ENCODE measurements around the gene TRAPPC12. TPM values are rescaled to one million over a fixed set of nuclear protein-coding genes. Genes with fewer than 3 reads are reported as not detected.

Gene TRAPPC12
- total RNA-seq, 1 donor from 2014 or later, result 89.7 TPM

DNA sequence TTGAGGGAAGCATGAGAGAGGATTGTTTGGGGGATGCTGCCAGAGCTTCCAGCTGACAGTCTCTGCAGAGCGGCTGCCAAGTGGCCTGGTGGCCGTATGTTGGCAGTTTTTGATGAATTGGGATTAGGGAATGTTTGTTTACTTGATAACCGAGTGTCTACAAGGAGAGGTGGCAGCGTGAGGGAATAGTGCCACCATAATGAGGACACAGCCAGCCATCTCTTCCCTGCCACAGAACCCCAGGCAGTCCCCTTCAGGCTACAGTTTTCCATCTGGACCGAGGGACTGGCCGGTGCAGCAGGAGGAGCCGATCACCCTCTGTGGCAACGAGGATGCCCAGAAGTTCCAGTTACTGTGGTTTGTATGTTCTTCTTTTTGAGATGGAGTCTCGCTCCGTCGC is 55.2 kb downstream of the TRAPPC12 start:
- Mint-ChIP-seq H3K27me3 (ENCODE audit: unreplicated experiment) (no peaks in the 10 kb centered on the region), H3K36me3 (ENCODE audit: unreplicated experiment) (peaks cover 15% of the 10 kb centered on the region), H3K4me3 (ENCODE audit: unreplicated experiment) (no peak overlapping the region), H3K9me3 (ENCODE audit: unreplicated experiment) (no peaks in the 10 kb centered on the region), H3K27ac (ENCODE audit: unreplicated experiment) (no peak overlapping the region), H3K4me1 (ENCODE audit: unreplicated experiment) (no peaks in the 10 kb centered on the region)
- DNase-seq (ENCODE audit: extremely low spot score, unreplicated experiment), result no peak
- TF ChIP-seq, protein P1, sequence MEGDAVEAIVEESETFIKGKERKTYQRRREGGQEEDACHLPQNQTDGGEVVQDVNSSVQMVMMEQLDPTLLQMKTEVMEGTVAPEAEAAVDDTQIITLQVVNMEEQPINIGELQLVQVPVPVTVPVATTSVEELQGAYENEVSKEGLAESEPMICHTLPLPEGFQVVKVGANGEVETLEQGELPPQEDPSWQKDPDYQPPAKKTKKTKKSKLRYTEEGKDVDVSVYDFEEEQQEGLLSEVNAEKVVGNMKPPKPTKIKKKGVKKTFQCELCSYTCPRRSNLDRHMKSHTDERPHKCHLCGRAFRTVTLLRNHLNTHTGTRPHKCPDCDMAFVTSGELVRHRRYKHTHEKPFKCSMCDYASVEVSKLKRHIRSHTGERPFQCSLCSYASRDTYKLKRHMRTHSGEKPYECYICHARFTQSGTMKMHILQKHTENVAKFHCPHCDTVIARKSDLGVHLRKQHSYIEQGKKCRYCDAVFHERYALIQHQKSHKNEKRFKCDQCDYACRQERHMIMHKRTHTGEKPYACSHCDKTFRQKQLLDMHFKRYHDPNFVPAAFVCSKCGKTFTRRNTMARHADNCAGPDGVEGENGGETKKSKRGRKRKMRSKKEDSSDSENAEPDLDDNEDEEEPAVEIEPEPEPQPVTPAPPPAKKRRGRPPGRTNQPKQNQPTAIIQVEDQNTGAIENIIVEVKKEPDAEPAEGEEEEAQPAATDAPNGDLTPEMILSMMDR (IDR thresholded peaks at IDR 0.05), result no peak

DNA sequence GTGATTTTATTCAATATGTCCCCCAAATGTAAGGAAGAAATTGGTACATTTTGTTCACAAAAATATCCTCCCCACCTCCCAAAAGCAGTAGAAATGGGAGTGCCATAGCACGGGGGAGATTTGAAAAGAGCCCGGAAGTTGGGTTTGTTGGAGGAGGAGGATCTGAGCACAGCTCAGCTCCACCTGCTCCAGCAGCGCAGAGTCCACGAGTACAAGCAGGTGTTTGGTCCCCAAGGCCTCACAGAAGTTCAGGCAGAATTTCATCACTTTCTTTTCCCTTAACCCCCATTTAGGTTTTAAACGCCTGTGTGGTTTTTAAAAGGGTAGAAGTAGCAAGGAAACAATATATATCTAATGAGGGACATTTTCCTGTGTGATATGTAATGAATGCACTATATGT is 56.0 kb downstream of the TRAPPC12 start:
- no peaks in the 10 kb centered on the region for H3K27me3 Mint-ChIP-seq (ENCODE audit: unreplicated experiment)
- H3K9me3 Mint-ChIP-seq (ENCODE audit: unreplicated experiment), result no peaks in the 10 kb centered on the region
- TF ChIP-seq, protein P1 (IDR thresholded peaks at IDR 0.05), result no peak
- DNase-seq (ENCODE audit: extremely low spot score, unreplicated experiment), result no peak
- no peak overlapping the region for H3K27ac Mint-ChIP-seq (ENCODE audit: unreplicated experiment)
- H3K4me1 Mint-ChIP-seq (ENCODE audit: unreplicated experiment), result no peaks in the 10 kb centered on the region
- H3K4me3 Mint-ChIP-seq (ENCODE audit: unreplicated experiment), result no peak overlapping the region
- peaks cover 15% of the 10 kb centered on the region for H3K36me3 Mint-ChIP-seq (ENCODE audit: unreplicated experiment)

DNA sequence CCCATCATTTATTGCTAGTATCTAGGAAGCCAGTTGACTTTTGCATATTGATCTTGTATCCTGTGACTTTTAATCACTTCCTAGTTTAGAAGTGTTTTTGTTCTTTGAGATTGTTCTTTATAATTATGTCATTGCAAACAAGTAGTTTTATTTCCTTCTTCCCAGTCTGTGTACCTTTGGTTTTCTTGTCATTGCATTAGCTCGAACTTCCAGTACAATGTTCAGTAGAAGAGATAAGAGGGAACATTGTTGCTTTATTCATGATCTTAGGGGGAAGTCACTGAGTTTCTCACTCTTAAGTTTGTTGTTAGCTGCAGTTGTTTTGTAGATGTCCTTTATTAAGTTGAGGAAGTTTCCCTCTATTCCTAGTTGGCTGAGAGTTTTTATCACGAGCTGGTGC is 61.0 kb downstream of the TRAPPC12 start:
- H3K27ac Mint-ChIP-seq (ENCODE audit: unreplicated experiment), result no peak overlapping the region
- H3K4me1 Mint-ChIP-seq (ENCODE audit: unreplicated experiment), result no peaks in the 10 kb centered on the region
- peaks cover 21% of the 10 kb centered on the region for H3K36me3 Mint-ChIP-seq (ENCODE audit: unreplicated experiment)
- H3K4me3 Mint-ChIP-seq (ENCODE audit: unreplicated experiment), result no peak overlapping the region
- DNase-seq (ENCODE audit: extremely low spot score, unreplicated experiment), result no peak
- no peaks in the 10 kb centered on the region for H3K9me3 Mint-ChIP-seq (ENCODE audit: unreplicated experiment)
- H3K27me3 Mint-ChIP-seq (ENCODE audit: unreplicated experiment), result no peaks in the 10 kb centered on the region
- TF ChIP-seq, protein P1 (IDR thresholded peaks at IDR 0.05), result no peak

DNA sequence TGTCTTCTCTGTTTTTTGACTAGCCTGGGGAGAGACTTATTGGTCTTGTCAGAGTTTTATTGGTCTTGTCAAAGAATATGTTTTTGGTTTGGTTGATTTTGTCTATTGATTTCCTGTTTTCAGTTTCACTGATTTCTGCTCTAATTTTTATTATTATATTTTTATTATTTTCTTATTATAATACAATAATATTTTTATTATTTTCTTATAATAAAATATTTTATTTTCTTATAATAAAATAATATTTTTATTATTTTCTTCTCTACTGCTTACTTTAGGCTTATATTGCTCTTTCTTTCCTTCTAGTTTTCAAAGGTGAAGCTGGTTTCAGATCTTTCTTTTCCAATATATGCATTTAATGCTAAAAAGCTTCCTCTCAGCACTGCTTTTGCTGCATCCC is 62.0 kb downstream of the TRAPPC12 start:
- H3K4me1 Mint-ChIP-seq (ENCODE audit: unreplicated experiment), result no peaks in the 10 kb centered on the region
- peaks cover 6% of the 10 kb centered on the region for H3K9me3 Mint-ChIP-seq (ENCODE audit: unreplicated experiment)
- TF ChIP-seq, protein P1 (IDR thresholded peaks at IDR 0.05), result no peak
- DNase-seq (ENCODE audit: extremely low spot score, unreplicated experiment), result no peak
- H3K4me3 Mint-ChIP-seq (ENCODE audit: unreplicated experiment), result no peak overlapping the region
- no peak overlapping the region for H3K27ac Mint-ChIP-seq (ENCODE audit: unreplicated experiment)
- H3K27me3 Mint-ChIP-seq (ENCODE audit: unreplicated experiment), result no peaks in the 10 kb centered on the region
- H3K36me3 Mint-ChIP-seq (ENCODE audit: unreplicated experiment), result peaks cover 28% of the 10 kb centered on the region

DNA sequence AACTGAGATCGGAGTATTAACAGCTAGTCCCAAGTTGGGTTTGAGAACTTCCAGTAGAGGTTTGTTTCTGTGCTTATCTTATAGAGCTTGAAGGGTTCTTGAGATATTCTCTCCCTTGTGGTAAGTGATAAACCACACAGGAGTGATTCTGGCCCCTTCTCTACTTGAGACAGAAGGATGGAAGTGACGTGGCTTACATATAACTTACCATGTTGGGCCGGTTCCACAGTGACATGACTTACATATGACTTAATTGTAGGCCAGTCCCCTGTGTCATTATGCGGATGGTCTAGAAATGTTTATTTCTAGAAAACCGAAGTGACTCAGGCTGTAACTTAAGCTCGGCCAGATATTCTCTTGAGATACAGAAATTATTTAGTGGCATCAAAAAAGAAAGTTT is 62.7 kb downstream of the TRAPPC12 start:
- Mint-ChIP-seq H3K36me3 (ENCODE audit: unreplicated experiment) (peaks cover 33% of the 10 kb centered on the region), H3K4me3 (ENCODE audit: unreplicated experiment) (no peak overlapping the region), H3K4me1 (ENCODE audit: unreplicated experiment) (no peaks in the 10 kb centered on the region), H3K27ac (ENCODE audit: unreplicated experiment) (no peak overlapping the region), H3K9me3 (ENCODE audit: unreplicated experiment) (peaks cover 6% of the 10 kb centered on the region), H3K27me3 (ENCODE audit: unreplicated experiment) (no peaks in the 10 kb centered on the region)
- DNase-seq (ENCODE audit: extremely low spot score, unreplicated experiment), result no peak
- TF ChIP-seq, protein P1 (IDR thresholded peaks at IDR 0.05), result no peak

All from osteocyte (in vitro differentiated cells).